ENCODE measurements around the gene OR2W3.

Gene OR2W3

DNA sequence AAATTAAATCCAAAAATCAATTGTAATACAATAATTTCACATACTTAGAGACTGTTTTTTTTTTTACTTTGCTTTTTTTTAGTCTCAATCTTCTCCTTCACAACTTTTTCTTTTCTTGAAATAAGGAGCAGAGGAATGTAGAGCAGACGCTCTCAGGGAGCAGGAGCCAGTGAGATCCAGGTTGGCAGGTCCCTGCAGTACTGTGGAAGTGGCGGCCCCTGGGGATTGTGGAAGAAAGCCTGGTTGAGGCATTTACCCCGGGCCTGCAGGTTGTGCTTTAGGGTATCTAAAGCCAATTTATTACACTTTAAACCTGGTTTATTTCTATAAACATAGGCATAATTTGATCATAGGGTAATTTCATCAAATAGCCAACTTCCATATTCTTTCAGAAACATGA lies 28.6 kb downstream of the OR2W3 start:
- no peak for DNase-seq

DNA sequence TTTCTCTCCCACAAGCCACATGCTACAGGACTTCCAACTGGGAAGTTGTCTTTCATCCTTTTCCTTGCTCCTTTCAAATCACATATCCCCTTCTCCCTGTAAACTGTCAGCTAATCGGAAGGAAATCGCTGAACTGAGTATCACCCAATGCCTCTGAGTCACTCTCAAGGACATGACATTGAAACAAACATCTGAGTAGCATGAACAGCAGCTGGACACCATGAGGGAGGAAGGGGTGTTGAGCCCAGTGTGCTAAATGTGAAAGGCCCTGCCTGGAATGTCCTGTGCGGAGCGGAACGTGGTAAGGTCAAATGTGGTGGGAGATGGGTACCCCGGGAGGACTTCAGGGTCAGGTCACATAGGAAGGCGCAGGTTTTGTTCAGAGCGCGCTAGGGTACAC lies 29.5 kb downstream of the OR2W3 start, which contains the start of gene OR2AJ1:
Gene OR2AJ1, plus strand, starts transcription at position 22 of the 400 bp plus-strand sequence. CDS start 8,880 bp downstream, outside the sequence.
- DNase-seq: no peak

DNA sequence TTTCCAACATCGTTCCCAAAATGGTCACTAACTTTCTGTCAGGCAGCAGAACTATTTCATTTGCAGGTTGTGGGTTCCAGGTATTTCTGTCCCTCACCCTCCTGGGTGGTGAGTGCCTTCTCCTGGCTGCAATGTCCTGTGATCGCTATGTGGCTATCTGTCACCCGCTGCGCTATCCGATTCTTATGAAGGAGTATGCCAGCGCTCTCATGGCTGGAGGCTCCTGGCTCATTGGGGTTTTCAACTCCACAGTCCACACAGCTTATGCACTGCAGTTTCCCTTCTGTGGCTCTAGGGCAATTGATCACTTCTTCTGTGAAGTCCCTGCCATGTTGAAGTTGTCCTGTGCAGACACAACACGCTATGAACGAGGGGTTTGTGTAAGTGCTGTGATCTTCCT lies 38.6 kb downstream of the OR2W3 start:
- DNase-seq: no peak

DNA sequence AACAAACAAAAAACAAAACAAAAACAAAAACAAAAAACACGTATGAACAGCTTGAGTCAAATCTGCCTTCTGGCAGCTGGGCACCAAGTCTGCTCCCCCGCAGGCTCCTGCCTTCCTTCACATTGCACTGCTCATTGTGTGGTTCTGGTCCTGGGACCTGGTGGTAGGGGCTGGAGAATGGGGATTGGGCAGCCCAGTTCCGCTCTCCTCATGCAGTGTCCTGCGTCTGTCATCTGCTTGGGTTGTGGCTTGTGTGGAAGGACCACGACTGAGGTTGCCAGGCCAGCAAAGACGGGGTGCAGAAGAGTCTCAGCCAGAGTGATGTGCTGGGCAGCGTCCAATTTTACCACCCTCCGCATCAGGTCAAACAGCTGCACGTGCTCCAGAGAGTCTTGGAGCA lies 40.4 kb downstream of the OR2W3 start:
- DNase-seq: no peak

DNA sequence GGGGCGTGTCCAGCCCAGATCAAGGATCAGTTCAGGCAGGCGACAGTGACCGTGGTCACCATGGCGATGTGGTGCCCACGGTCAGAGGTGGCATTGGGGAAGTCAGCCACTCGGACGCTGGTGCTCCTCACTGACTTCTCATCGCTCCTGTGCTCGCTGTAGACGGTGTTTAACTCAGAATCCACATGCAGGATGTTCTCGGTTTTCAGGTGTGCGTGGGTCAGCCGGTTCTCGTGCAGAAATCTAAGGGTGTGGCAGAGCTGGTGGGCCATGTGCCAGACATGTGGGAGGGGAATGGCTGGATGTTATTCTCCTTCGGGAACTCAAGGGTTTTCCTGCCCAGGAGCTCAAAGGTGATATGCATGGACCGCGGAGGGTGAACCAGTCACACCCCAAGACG lies 41.0 kb downstream of the OR2W3 start:
- no peak for DNase-seq

DNA sequence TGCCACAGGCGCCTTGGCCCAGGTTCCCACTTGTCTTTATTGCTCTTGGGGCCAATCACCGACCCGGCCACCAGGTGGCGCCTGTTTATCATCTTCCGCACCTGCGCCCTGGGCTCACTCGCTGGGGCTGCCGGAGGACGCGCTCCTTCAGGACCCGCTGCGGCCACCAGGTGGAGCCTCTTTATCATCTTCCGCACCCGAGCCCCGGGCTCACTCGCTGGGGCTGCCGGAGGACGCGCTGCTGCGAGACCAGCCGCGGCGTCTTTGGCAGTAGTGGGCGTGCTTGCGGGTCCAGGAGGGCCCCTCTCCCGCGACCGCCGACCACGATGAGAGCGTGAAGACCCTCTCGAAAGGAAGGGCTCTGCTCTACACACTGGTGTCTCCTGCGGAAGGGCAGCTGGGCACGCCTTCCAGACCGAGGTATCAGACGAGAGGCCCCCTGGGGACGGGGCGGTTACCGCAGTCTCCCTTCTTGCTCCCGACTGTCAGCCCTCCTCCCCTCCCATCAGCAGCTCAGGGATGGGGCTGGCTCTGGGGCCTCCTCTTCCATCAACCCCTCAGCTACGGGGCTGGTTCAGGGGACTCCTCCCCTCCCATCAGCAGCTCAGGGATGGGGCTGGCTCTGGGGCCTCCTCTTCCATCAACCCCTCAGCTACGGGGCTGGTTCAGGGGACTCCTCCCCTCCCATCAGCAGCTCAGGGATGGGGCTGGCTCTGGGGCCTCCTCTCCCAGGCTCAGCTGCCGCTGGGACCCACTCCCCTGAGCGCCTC lies 41.8 kb downstream of the OR2W3 start:
- DNase-seq: peak; percentile 41 to 87

DNA sequence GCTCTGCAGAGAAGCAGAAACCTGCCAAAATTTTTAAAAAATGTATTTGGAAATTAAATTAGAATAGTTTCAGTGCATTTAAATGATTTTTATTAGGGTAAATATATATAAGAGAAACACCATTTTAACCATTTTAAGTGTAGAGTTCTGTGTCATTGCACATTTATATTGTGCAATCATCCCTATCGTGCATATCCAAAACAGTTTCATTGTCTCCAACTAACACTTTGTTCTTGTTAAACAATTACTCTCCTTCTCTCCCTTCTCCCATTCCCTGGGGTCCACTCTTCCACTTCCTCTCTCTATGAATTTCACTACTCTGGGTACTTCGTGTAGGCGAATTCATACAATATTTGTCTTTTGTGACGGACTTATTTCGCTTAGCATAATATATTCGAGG lies 47.2 kb downstream of the OR2W3 start:
- no peak for DNase-seq

All from activated CD4-positive, alpha-beta T cell treated with anti-CD3 and anti-CD28 coated beads for 4 hours (primary cell).